CD4-positive, alpha-beta T cell (primary cell): ENCODE data around the gene MYL3. TPM values are rescaled to one million over a fixed set of nuclear protein-coding genes. Genes with fewer than 3 reads are reported as not detected.
"Not testable (repeated sequence)": the region's sequence is repeated elsewhere in the genome, so short reads cannot be mapped to it uniquely, and the experiment has no call there.

Source experiments
- ATAC-seq: fragments of 200-7000 bp; cut with Tn5 transposase; one replicate; pipeline ENCODE4 v1.10.0; 2022; ENCODE audit warnings: mild to moderate bottlenecking; ENCODE audit not compliant: poor library complexity
- CTCF ChIA-PET: fragments of 350-600 bp; sonication (Branson Sonifier 250); formaldehyde crosslinking; loops from one replicate; lab custom pipeline; 2021; ENCODE audit warnings: antibody characterized with exemption, inconsistent platforms; lab: Charles Lee
- POLR2A ChIA-PET: fragments of 350-600 bp; sonication (Branson Sonifier 250); formaldehyde crosslinking; loops from one replicate; lab custom pipeline; 2021; ENCODE audit warnings: antibody characterized with exemption, inconsistent platforms; lab: Charles Lee
- DNase-seq, 14 experiments: peaks; one replicate each; pipeline ENCODE4 v3.0.0-alpha.2; 2013 to 2020; ENCODE audit warnings: mixed read lengths in 2 of 14
- H3K27ac ChIP-seq, 2 donors: one replicate each; pipeline versions ENCODE4 v1.5.1 to v1.7.0; 2013; ENCODE audit warnings: low read length in 2 of 2, low read depth in 1 of 2, mild to moderate bottlenecking in 1 of 2
- H3K27me3 ChIP-seq, 2 experiments: 1 replicate in 1 of 2; 2 replicates in 1 of 2; pipeline versions ENCODE4 v1.6.1 to v1.7.0; 2013; ENCODE audit warnings: low read length in 2 of 2, control low read depth in 1 of 2, mild to moderate bottlenecking in 1 of 2, moderate library complexity in 1 of 2; ENCODE audit not compliant: insufficient read depth in 2 of 2, control insufficient read depth in 1 of 2
- H3K36me3 ChIP-seq: one replicate; pipeline ENCODE4 v1.6.1; 2013; ENCODE audit warnings: low read length, control low read depth; ENCODE audit not compliant: insufficient read depth
- H3K4me1 ChIP-seq: one replicate; pipeline ENCODE4 v1.6.1; 2013; ENCODE audit warnings: low read length, control low read depth; ENCODE audit not compliant: insufficient read depth
- H3K4me3 ChIP-seq: one replicate; pipeline ENCODE4 v1.5.1; 2013; ENCODE audit warnings: mild to moderate bottlenecking, low read length, moderate library complexity
- H3K9me3 ChIP-seq, 2 experiments: 1 replicate in 1 of 2; 2 replicates in 1 of 2; pipeline versions ENCODE4 v1.6.1 to v1.7.0; 2013; ENCODE audit warnings: low read length in 2 of 2, mild to moderate bottlenecking in 2 of 2, control low read depth in 1 of 2, moderate library complexity in 1 of 2; ENCODE audit not compliant: control insufficient read depth in 1 of 2, insufficient read depth in 1 of 2
- H3K27ac Mint-ChIP-seq: one replicate; pipeline ENCODE4 v1.8.0; 2020; ENCODE audit warnings: mixed read lengths
- H3K27me3 Mint-ChIP-seq: one replicate; pipeline ENCODE4 v1.8.0; 2021; ENCODE audit warnings: mixed read lengths
- H3K36me3 Mint-ChIP-seq: one replicate; pipeline ENCODE4 v1.8.0; 2021; ENCODE audit warnings: low read depth, mixed read lengths
- H3K4me1 Mint-ChIP-seq: one replicate; pipeline ENCODE4 v1.8.0; 2021; ENCODE audit warnings: low read depth, mixed read lengths
- H3K4me3 Mint-ChIP-seq: one replicate; pipeline ENCODE4 v1.8.0; 2020; ENCODE audit warnings: mild to moderate bottlenecking, mixed read lengths
- H3K9me3 Mint-ChIP-seq: one replicate; pipeline ENCODE4 v1.8.0; 2020; ENCODE audit warnings: mixed read lengths
- intact Hi-C, 2 experiments: fragments of 100-400 bp; cut with DNase I in 1 of 2; cut with micrococcal nuclease in 1 of 2; formaldehyde crosslinking; loops; one replicate each; pipeline versions ENCODE4 v1.15.1 to v1.9.0; 2023 to 2025; cut with DNase I, micrococcal nuclease
- total RNA-seq, 174 experiments: library from RNA in 2 of 174; stranded (reverse) in 2 of 174; gene quantifications; one replicate each; pipeline ENCODE4 v1.2.3 and lab custom pipeline; 2021 to 2026
- TF ChIP-seq, protein P1 (sequence below): fragments of 200-600 bp; IDR thresholded peaks from one replicate; pipeline ENCODE4 v1.8.0; 2022; ENCODE audit warnings: antibody characterized with exemption, mild to moderate bottlenecking

The MYL3 gene
- total RNA-seq, 2 experiments from 2014 or later, result not detected

DNA sequence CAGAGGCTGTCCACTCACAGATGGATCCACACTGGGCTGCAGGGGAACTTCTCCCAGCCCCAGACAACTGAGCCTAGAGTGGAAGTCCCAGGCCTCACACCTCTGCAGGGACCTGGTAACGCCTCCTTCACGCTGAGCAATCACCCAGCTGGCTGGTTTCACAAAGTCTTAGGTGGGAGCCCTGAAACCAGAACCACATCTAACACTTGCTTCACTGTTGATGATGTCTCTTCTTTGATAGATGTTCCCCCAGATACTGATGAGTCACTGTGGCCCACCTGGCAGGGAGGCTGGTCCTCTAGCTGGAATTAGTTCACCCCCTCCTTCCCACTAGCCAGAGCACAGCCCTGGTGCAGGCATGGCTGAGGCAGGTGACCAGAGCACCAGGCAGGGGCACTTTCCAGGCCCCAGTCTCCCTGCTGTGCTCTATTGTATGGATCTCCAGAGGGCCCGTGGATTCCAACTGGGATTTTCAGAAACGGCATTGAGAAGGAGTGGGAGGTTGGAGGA lies 33.5 kb downstream of the MYL3 start:
- Mint-ChIP-seq H3K27ac (no peak overlapping the region), H3K4me1 (no peaks in the 10 kb centered on the region), H3K9me3 (no peaks in the 10 kb centered on the region), H3K36me3 (no peaks in the 10 kb centered on the region), H3K27me3 (no peaks in the 10 kb centered on the region), H3K4me3 (no peak overlapping the region)
- POLR2A ChIA-PET, result no interaction called here
- Histone ChIP-seq H3K27ac (no peak overlapping the region), H3K4me1 (no peaks in the 10 kb centered on the region), H3K27me3 (no peaks in the 10 kb centered on the region), H3K9me3 (no peaks in the 10 kb centered on the region), H3K36me3 (no peaks in the 10 kb centered on the region), H3K4me3 (no peak overlapping the region)
- intact Hi-C loops, result no loop called here
- DNase-seq, result peak in 1 of 14 experiments; percentile 52
- no peak for ATAC-seq
- CTCF ChIA-PET, result no interaction called here
- TF ChIP-seq, protein P1, sequence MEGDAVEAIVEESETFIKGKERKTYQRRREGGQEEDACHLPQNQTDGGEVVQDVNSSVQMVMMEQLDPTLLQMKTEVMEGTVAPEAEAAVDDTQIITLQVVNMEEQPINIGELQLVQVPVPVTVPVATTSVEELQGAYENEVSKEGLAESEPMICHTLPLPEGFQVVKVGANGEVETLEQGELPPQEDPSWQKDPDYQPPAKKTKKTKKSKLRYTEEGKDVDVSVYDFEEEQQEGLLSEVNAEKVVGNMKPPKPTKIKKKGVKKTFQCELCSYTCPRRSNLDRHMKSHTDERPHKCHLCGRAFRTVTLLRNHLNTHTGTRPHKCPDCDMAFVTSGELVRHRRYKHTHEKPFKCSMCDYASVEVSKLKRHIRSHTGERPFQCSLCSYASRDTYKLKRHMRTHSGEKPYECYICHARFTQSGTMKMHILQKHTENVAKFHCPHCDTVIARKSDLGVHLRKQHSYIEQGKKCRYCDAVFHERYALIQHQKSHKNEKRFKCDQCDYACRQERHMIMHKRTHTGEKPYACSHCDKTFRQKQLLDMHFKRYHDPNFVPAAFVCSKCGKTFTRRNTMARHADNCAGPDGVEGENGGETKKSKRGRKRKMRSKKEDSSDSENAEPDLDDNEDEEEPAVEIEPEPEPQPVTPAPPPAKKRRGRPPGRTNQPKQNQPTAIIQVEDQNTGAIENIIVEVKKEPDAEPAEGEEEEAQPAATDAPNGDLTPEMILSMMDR, result no peak

DNA sequence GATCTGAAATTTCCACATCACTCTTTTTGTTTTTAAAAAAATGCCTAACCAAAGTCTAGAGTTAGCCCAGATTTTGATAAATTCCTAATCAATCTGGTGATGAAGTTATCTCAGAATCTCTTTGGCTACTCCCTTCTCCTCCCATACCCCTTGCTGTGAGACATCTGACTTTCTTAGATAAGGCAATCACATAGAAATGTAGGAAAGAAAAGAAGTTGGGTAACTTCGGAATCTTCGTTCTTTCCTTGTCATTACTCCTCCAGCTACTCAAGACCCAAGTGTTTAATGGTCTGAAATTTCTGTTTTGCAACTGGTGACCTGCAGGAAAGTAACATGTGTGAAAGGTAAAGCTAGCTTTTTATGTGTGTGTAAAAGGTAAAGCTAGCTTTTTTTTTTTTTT lies 37.8 kb downstream of the MYL3 start:
- intact Hi-C loops, result no loop called here
- Histone ChIP-seq H3K4me1 (no peaks in the 10 kb centered on the region), H3K9me3 (peaks cover 10% of the 10 kb centered on the region in 2 experiments), H3K27ac (no peak overlapping the region), H3K4me3 (no peak overlapping the region), H3K27me3 (no peaks in the 10 kb centered on the region), H3K36me3 (no peaks in the 10 kb centered on the region)
- ATAC-seq (no peak), DNase-seq (no peak)
- ChIA-PET POLR2A (no interaction called here), CTCF (no interaction called here)
- Mint-ChIP-seq H3K36me3 (peaks cover 5% of the 10 kb centered on the region), H3K4me3 (no peak overlapping the region), H3K9me3 (peaks cover 10% of the 10 kb centered on the region), H3K4me1 (no peaks in the 10 kb centered on the region), H3K27me3 (peaks cover 18% of the 10 kb centered on the region), H3K27ac (no peak overlapping the region)
- TF ChIP-seq, protein P1, result no peak

DNA sequence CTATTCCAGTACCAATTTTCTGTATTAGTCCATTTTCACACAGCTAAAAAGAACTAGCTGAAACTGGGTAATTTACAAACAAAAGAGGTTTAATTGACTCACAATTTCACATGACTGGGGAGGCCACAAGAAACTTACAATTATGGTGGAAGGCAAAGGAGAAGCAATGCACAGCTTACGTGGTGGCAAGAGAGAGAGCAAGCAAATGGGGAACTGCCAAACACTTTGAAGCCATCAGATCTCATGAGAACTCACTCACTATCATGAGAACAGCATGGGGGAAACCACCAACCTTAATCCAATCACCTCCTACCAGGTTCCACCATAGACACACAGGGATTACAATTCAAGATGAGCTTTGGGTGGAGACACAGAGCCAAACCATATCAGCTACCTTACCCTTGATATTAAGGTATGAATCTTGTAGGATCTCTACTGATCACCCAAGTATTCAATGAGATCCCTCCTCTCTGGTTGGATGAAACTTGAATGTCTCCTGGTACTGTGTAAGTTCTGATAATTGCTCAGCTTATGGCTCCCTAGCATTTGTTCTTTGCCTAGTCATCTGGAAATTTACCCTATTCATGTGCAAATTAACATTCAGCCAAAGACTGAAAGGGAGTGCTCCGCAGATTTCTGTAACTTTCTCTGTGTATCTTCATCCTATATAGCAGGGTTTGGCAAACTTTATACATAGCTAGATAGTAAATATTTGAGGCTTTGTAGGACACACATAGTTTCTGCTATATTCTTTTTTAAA lies 38.9 kb downstream of the MYL3 start:
- no peak for ATAC-seq
- peaks cover 10 to 14% of the 10 kb centered on the region in 2 experiments for H3K9me3 ChIP-seq
- CTCF ChIA-PET, result interaction anchor here (1.4 kb wide), 1 partner anchor 11 kb away, joined by 3 read pairs; no protein-coding TSS in a partner anchor

DNA sequence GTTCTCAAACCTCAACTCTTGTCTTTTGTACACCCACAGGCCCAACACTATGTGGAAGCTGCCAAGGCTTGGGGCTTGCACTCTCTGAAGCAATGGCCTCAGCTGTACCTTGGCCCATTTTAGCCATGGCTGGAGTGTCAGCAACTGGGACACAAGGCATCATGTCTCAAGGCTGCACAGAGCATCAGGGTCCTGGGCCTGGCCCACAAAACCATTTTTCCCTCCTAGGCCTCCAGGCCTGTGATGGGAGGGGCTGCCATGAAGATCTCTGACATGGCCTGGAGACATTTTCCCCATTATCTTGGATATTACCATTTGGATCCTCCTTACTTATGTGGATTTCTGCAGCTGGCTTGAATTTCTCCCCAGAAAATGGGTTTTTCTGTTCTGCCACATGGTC lies 39.9 kb downstream of the MYL3 start:
- H3K4me3 ChIP-seq, H3K27ac Mint-ChIP-seq, H3K27me3 ChIP-seq, H3K4me3 Mint-ChIP-seq, H3K4me1 Mint-ChIP-seq, DNase-seq, H3K36me3 Mint-ChIP-seq, H3K36me3 ChIP-seq, H3K4me1 ChIP-seq, H3K27ac ChIP-seq, ATAC-seq, H3K9me3 Mint-ChIP-seq, POLR2A ChIA-PET, intact Hi-C loops: not testable (repeated sequence)
- peaks cover 10 to 14% of the 10 kb centered on the region in 2 experiments for H3K9me3 ChIP-seq
- CTCF ChIA-PET, result interaction anchor here (1.4 kb wide), 1 partner anchor 23 kb away, joined by 3 read pairs; no protein-coding TSS in a partner anchor
- H3K27me3 Mint-ChIP-seq, result peaks cover 18% of the 10 kb centered on the region

More for the DNA sequence above, 38.9 kb downstream of the MYL3 start:
- H3K27ac ChIP-seq, result no peak overlapping the region
- H3K4me1 ChIP-seq, result no peaks in the 10 kb centered on the region
- Mint-ChIP-seq H3K9me3 (peaks cover 10% of the 10 kb centered on the region), H3K4me1 (no peaks in the 10 kb centered on the region), H3K27ac (no peak overlapping the region), H3K27me3 (peaks cover 18% of the 10 kb centered on the region), H3K4me3 (no peak overlapping the region), H3K36me3 (peaks cover 5% of the 10 kb centered on the region)
- H3K36me3 ChIP-seq, result no peaks in the 10 kb centered on the region
- H3K27me3 ChIP-seq, result no peaks in the 10 kb centered on the region
- TF ChIP-seq, protein P1, result no peak
- no peak overlapping the region for H3K4me3 ChIP-seq
- POLR2A ChIA-PET, result no interaction called here
- intact Hi-C loops, result no loop called here
- DNase-seq, result no peak
